KMS-11 (cell line): ENCODE results near the gene MRPS18C.
A peak's percentile ranks its signal among the peaks of the same experiment; 100 is the strongest.
"Not testable (repeated sequence)": the region's sequence is repeated elsewhere in the genome, so short reads cannot be mapped to it uniquely, and the experiment has no call there.

Experiments
- H2AFZ ChIP-seq: fragments of 200-600 bp; sonication (generic); 2 replicates; pipeline ENCODE4 v1.6.1; 2016; ENCODE audit warnings: antibody characterized with exemption, mixed run types, low read depth
- H3K27ac ChIP-seq: fragments of 200-600 bp; sonication (generic); 2 replicates; pipeline ENCODE4 v1.6.1; 2016; ENCODE audit warnings: mild to moderate bottlenecking, mixed run types
- H3K27me3 ChIP-seq: fragments of 200-600 bp; sonication (generic); 2 replicates; pipeline ENCODE4 v1.6.1; 2017; ENCODE audit warnings: mild to moderate bottlenecking, low read depth, mixed run types, moderate library complexity; ENCODE audit not compliant: insufficient read depth
- H3K36me3 ChIP-seq: fragments of 200-600 bp; sonication (generic); 2 replicates; pipeline ENCODE4 v1.6.1; 2017; ENCODE audit warnings: mild to moderate bottlenecking, mixed run types; ENCODE audit not compliant: insufficient read depth
- H3K4me1 ChIP-seq: fragments of 200-600 bp; sonication (generic); 2 replicates; pipeline ENCODE4 v1.6.1; 2016; ENCODE audit warnings: mild to moderate bottlenecking, low read depth, mixed run types; ENCODE audit not compliant: poor library complexity, severe bottlenecking
- H3K4me2 ChIP-seq: fragments of 200-600 bp; sonication (generic); 2 replicates; pipeline ENCODE4 v1.7.0; 2016; ENCODE audit warnings: mild to moderate bottlenecking, mixed run types
- H3K4me3 ChIP-seq: fragments of 200-600 bp; sonication (generic); IDR thresholded peaks from 2 replicates; pipeline ENCODE4 v1.6.1; 2017; ENCODE audit warnings: low read depth, low read length, mixed read lengths; ENCODE audit not compliant: insufficient read depth
- H3K79me2 ChIP-seq: fragments of 200-600 bp; sonication (generic); 2 replicates; pipeline ENCODE4 v1.6.1; 2016; ENCODE audit warnings: low read depth, mixed run types; ENCODE audit not compliant: insufficient read depth
- H3K9ac ChIP-seq: fragments of 200-600 bp; sonication (generic); 2 replicates; pipeline ENCODE4 v1.6.1; 2016; ENCODE audit warnings: mild to moderate bottlenecking, mixed run types
- H4K20me1 ChIP-seq: fragments of 200-600 bp; sonication (generic); 2 replicates; pipeline ENCODE4 v1.6.1; 2016; ENCODE audit warnings: mild to moderate bottlenecking, mixed run types; ENCODE audit not compliant: insufficient read depth
- CTCF ChIP-seq: fragments of 200-600 bp; sonication (generic); conservative IDR thresholded peaks from 2 replicates; pipeline ENCODE4 v1.6.1; 2017; ENCODE audit warnings: low read depth, mild to moderate bottlenecking, antibody characterized with exemption, low read length, moderate library complexity, mixed read lengths

Gene MRPS18C

GRCh38 chr4:83486457-83487129 is 30.7 kb downstream of the MRPS18C start:
- peaks cover 20% of the 10 kb centered on the region for H3K4me1 ChIP-seq
- H3K4me2 ChIP-seq = no peak overlapping the region
- H3K27me3 ChIP-seq = no peaks in the 10 kb centered on the region
- H3K27ac ChIP-seq = no peak overlapping the region
- H4K20me1 ChIP-seq = no peaks in the 10 kb centered on the region
- no peaks in the 10 kb centered on the region for H3K36me3 ChIP-seq
- no peaks in the 10 kb centered on the region for H3K79me2 ChIP-seq
- no peak overlapping the region for H3K9ac ChIP-seq
- H2AFZ ChIP-seq = no peak overlapping the region
- H3K4me3 ChIP-seq = no peak overlapping the region
- TF ChIP-seq CTCF = no peak

DNA sequence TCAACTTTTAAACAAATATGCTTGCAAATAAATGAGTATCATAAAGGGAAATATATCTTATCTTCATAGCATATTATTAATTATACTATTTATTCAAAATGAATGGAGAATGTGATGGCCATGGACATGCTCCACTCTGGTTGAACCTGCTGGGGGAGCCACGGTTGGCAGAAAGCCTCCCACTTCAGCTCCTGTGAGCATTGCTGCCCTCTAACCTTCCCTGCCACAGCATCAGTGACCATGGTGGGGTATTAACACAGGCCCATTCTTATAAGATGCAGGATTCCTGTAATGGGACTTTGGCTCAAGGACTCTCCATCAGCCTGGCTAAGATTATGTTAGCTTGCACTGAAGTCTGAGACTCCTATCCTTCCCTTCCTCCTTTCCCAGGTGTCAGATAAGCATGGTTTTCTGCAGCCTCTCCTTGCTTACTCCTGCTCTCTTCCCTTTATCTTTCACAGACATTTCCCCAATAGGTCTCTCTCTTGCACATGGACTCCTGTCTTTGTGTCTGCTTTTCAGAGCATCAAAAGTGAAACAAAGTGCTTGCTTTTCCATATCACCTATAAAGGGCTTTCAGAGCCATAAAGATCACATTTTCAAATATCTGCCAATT is 34.0 kb downstream of the MRPS18C start:
- no peaks in the 10 kb centered on the region for H3K79me2 ChIP-seq
- H3K4me3 ChIP-seq = no peak overlapping the region
- peaks cover 9% of the 10 kb centered on the region for H3K4me1 ChIP-seq
- peak overlapping the region; percentile 10; the same call in 1 of the 2 replicates for H2AFZ ChIP-seq
- no peak overlapping the region for H3K4me2 ChIP-seq
- no peak overlapping the region for H3K27ac ChIP-seq
- no peaks in the 10 kb centered on the region for H4K20me1 ChIP-seq
- H3K36me3 ChIP-seq = no peaks in the 10 kb centered on the region
- no peaks in the 10 kb centered on the region for H3K27me3 ChIP-seq
- H3K9ac ChIP-seq = no peak overlapping the region
- TF ChIP-seq CTCF = no peak

- no peaks in the 10 kb centered on the region for H3K36me3 ChIP-seq
- H3K27me3 ChIP-seq = no peaks in the 10 kb centered on the region
- peaks cover 3% of the 10 kb centered on the region for H3K4me1 ChIP-seq
- no peak overlapping the region for H3K4me3 ChIP-seq
- H2AFZ ChIP-seq = no peak overlapping the region
- no peak overlapping the region for H3K27ac ChIP-seq
- no peak overlapping the region for H3K4me2 ChIP-seq
- H3K79me2 ChIP-seq = no peaks in the 10 kb centered on the region
- no peak overlapping the region for H3K9ac ChIP-seq
- peak; percentile 94 for TF ChIP-seq CTCF
- no peaks in the 10 kb centered on the region for H4K20me1 ChIP-seq
Measured at GRCh38 chr4:83490876-83491450, 35.1 kb downstream of the MRPS18C start.

DNA sequence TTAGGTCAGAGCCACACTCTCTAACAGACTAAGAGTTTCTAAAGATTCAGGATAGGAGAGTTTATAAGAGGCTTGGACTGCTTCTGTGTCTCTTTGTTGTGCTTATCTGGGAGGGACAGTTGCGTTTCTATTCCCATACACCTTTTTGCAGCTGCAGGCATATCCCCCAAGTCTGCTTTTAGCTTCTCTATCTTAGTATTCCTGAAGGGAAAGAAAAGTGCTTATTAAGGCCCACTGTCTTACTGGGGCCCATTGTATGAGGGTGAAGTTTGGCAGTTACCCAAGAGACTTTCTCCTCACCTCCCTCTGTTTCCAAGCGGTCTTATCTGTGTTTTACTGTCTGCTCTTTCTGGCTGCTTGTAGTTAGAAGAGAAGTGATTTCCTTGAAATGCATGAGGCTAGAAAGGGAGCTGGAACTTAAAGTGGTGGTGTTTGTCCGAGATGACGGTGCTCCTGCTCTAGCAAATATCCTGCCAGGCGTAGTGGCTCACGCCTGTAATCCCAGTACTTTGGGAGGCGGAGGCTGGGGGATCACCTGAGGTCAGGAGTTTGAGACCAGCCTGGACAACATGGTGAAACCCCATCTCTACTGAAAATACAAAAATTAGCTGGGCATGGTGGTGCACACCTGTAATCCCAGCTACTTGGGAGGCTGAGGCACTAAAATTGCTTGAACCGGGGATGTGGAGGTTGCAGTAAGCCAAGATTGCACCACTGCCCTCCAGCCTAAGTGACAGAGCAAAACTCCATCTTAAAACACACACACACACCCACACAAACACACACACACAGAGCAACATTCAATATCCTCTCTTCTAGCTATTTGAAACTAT is 40.4 kb downstream of the MRPS18C start:
- not testable (repeated sequence) for H3K9ac ChIP-seq, H3K27me3 ChIP-seq, H2AFZ ChIP-seq, H3K27ac ChIP-seq, H3K4me1 ChIP-seq, H4K20me1 ChIP-seq, H3K4me3 ChIP-seq, H3K36me3 ChIP-seq, H3K79me2 ChIP-seq, H3K4me2 ChIP-seq
